Central memory CD4-positive, alpha-beta T cell (primary cell): Measurements from ENCODE around the gene PCDH1.

Experiments
- DNase-seq: peaks from one replicate; pipeline ENCODE4 v3.0.0; 2022

PCDH1 gene

GRCh38 chr5:141852448-141852847, 25.8 kb downstream of the PCDH1 start:
- no peak for DNase-seq

GRCh38 chr5:141851195-141851874, 26.9 kb downstream of the PCDH1 start:
- no peak for DNase-seq

- no peak for DNase-seq
Observed at GRCh38 chr5:141850786-141851185, 27.4 kb downstream of the PCDH1 start.

GRCh38 chr5:141850244-141850768, 27.9 kb downstream of the PCDH1 start:
- DNase-seq: peak; percentile 40

- peak; percentile 56 for DNase-seq
Observed at GRCh38 chr5:141849415-141850243, 28.6 kb downstream of the PCDH1 start.

GRCh38 chr5:141848744-141849414, 29.3 kb downstream of the PCDH1 start:
- DNase-seq: no peak

- no peak for DNase-seq
Observed at GRCh38 chr5:141846031-141846430, 32.2 kb downstream of the PCDH1 start.

GRCh38 chr5:141845371-141845851, 32.8 kb downstream of the PCDH1 start:
- no peak for DNase-seq

- DNase-seq: no peak
Observed at GRCh38 chr5:141844414-141845097, 33.7 kb downstream of the PCDH1 start.

GRCh38 chr5:141843156-141843927, 34.9 kb downstream of the PCDH1 start:
- DNase-seq: no peak

GRCh38 chr5:141841378-141842180, 36.6 kb downstream of the PCDH1 start:
- no peak for DNase-seq

- DNase-seq: no peak
Observed at GRCh38 chr5:141840826-141841360, 37.3 kb downstream of the PCDH1 start.

GRCh38 chr5:141840280-141840812, 37.9 kb downstream of the PCDH1 start:
- no peak for DNase-seq

GRCh38 chr5:141839015-141839513, 39.1 kb downstream of the PCDH1 start:
- DNase-seq: no peak

GRCh38 chr5:141838326-141839014, 39.7 kb downstream of the PCDH1 start:
- no peak for DNase-seq

- DNase-seq: no peak
Observed at GRCh38 chr5:141835928-141836670, 42.1 kb downstream of the PCDH1 start.

- no peak for DNase-seq
Observed at GRCh38 chr5:141834331-141834730, 43.9 kb downstream of the PCDH1 start.

- DNase-seq: no peak
Observed at GRCh38 chr5:141832131-141832530, 46.1 kb downstream of the PCDH1 start.

GRCh38 chr5:141828162-141828561, 50.0 kb downstream of the PCDH1 start:
- no peak for DNase-seq
